Loucy (cell line): ENCODE data around the gene GLYR1.

Experiments used
- CTCF ChIP-seq: fragments of 200-600 bp; sonication (generic); conservative IDR thresholded peaks from 2 replicates; pipeline ENCODE4 v1.5.1; 2014; ENCODE audit warnings: mild to moderate bottlenecking, antibody characterized with exemption, low read length
- EZH2phosphoT487 ChIP-seq: fragments of 200-600 bp; IDR thresholded peaks from 2 replicates; pipeline ENCODE4 v1.6.1; 2018; ENCODE audit warnings: antibody characterized with exemption, mild to moderate bottlenecking, moderate library complexity, borderline replicate concordance

GRCh38 chr16:4852221-4852872, 5.3 kb upstream of the GLYR1 start:
- TF ChIP-seq CTCF (no peak), EZH2phosphoT487 (no peak)
